BLaER1 treated with 17β-estradiol and CSF1 and Interleukin-3, amounts not matched to agents 10 nM and 100 nM (cell line): ENCODE data around the gene DDX56.

Experiments used
- H3K27ac ChIP-seq, 11 experiments: shearing (Covaris generic); formaldehyde crosslinking; 2 replicates each; pipeline ENCODE4 v1.8.1; 2022
- H3K27me3 ChIP-seq, 11 experiments: shearing (Covaris generic); formaldehyde crosslinking; 2 replicates each; pipeline ENCODE4 v1.8.1; 2022
- H3K36me3 ChIP-seq, 11 experiments: shearing (Covaris generic); formaldehyde crosslinking; 2 replicates each; pipeline ENCODE4 v1.8.1; 2022
- H3K4me1 ChIP-seq, 10 experiments: shearing (Covaris generic); formaldehyde crosslinking; 2 replicates each; pipeline ENCODE4 v1.8.1; 2022
- H3K4me2 ChIP-seq, 11 experiments: shearing (Covaris generic); formaldehyde crosslinking; 2 replicates each; pipeline ENCODE4 v1.8.1; 2022
- H3K4me3 ChIP-seq, 10 experiments: shearing (Covaris generic); formaldehyde crosslinking; 2 replicates each; pipeline ENCODE4 v1.8.1; 2022
- H3K9ac ChIP-seq, 11 experiments: shearing (Covaris generic); formaldehyde crosslinking; 2 replicates each; pipeline ENCODE4 v1.8.1; 2022
- H3K9me3 ChIP-seq, 11 experiments: shearing (Covaris generic); formaldehyde crosslinking; replicated peaks in 1 of 11; 2 replicates each; pipeline ENCODE4 v1.8.1; 2022
- H4K20me1 ChIP-seq, 11 experiments: shearing (Covaris generic); formaldehyde crosslinking; 2 replicates each; pipeline ENCODE4 v1.8.1; 2022
- Cebpa-rat ChIP-seq, 11 experiments: shearing (Covaris generic); IDR thresholded peaks; 2 replicates each; pipeline ENCODE4 v1.8.1; 2022

DDX56 gene, protein sequence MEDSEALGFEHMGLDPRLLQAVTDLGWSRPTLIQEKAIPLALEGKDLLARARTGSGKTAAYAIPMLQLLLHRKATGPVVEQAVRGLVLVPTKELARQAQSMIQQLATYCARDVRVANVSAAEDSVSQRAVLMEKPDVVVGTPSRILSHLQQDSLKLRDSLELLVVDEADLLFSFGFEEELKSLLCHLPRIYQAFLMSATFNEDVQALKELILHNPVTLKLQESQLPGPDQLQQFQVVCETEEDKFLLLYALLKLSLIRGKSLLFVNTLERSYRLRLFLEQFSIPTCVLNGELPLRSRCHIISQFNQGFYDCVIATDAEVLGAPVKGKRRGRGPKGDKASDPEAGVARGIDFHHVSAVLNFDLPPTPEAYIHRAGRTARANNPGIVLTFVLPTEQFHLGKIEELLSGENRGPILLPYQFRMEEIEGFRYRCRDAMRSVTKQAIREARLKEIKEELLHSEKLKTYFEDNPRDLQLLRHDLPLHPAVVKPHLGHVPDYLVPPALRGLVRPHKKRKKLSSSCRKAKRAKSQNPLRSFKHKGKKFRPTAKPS

DNA sequence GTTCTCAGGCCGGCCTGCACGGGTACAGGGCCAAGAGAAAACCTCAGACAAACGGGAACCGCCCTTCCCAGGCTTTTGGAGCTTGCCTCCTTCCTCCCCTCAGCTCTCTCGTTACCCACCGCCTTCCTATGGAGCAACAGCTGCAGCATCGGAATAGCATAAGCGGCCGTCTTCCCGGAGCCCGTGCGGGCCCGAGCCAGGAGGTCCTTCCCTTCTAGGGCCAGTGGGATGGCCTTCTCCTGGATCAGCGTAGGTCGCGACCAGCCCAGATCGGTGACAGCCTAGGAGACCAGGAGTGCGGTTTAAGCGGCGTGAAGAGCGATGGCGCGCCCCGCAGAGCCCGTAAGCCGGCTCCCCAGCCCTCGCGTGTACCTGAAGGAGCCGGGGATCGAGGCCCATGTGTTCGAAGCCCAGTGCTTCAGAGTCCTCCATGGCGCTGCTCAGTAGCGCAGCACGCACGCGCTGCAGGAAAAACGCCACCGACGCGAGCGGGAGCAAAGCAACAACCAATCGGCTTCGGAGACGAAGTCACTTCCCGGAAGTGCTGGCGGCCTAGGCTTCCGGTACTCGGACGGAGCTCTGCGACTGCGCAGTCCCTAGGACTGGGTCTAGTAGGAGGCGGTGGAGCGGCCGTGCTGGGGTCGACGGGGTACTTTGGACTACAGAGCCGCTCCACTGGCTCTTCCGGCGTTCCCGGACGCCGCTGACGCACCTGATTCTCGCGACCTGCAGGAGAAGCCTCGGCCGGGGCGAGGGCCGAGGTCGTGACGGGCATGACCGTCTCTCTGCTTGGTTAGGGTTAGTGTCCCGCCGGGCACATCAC lies at the start of gene DDX56:
Gene DDX56, minus strand, starts transcription at position 445 of the 823 bp plus-strand sequence. Its CDS starts 13 bp downstream, at position 432.
- H3K9me3 ChIP-seq, result no peaks in the 10 kb centered on the region
- H3K27me3 ChIP-seq, result no peaks in the 10 kb centered on the region
- H3K4me2 ChIP-seq, result peak within 1 kb of the TSS; percentile 87 to 98 (median 95)
- peaks cover 24 to 32% (median 28%) of the 10 kb centered on the region in 10 experiments for H3K4me1 ChIP-seq
- H3K4me3 ChIP-seq, result peak within 1 kb of the TSS; percentile 71 to 98 (median 87)
- H3K9ac ChIP-seq, result peak within 1 kb of the TSS; percentile 84 to 96 (median 94)
- peaks cover 63 to 83% (median 72%) of the 10 kb centered on the region in 11 experiments for H3K36me3 ChIP-seq
- TF ChIP-seq Cebpa-rat (IDR thresholded peaks at IDR 0.05), result no peak
- H4K20me1 ChIP-seq, result peaks cover 4 to 52% (median 35%) of the 10 kb centered on the region in 11 experiments; a peak in 17 of 22 replicates
- H3K27ac ChIP-seq, result peak within 1 kb of the TSS; percentile 80 to 95 (median 92)

DNA sequence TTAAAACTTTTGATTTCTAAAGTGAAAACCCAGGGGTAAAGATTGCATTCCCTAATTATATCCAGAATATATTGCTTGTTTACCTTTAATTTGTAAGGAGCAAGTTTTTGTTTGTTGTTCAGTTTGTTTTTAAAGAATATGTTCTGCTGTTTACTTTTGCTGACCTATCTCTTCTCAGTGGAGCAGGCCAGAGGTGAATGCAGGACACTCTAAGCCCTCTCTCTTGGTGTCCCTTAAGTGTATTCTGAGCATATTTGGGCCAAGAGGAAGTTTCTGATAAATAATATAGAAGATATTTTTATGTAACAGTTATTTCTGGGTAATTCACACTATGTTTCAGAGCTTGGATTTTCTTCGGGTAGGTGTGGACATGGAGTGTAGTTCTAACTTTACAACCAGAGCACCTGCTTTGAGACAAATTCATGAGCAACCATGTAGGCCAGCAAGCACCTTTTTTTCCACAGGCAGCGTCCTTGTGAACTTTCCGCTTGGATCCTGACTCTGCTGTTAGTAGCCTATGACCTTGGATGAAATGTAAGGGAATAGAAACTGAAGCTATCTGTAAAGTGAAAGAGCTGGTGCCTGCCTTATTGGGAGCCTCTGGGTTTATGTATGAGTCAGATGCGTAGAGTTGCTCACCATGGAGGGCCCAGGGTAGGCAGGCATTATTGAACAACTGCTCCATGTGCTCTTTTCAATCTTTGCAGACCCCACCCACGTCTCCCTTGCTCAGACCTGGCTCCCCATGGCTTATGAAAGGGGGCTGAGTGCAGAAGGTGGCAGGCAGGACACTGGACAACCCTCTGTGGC lies 48.8 kb upstream of the DDX56 start:
- no peaks in the 10 kb centered on the region for H3K27me3 ChIP-seq
- peaks cover 0 to 97% (median 61%) of the 10 kb centered on the region in 11 experiments; a peak in 19 of 22 replicates for H4K20me1 ChIP-seq
- peak overlapping the region in 4 of 11 experiments; percentile 0 to 49 (median 32); a peak in 3 of 22 replicates for H3K9ac ChIP-seq
- H3K27ac ChIP-seq, result peak overlapping the region in 5 of 11 experiments; percentile 42 to 68 (median 57); a peak in 9 of 22 replicates
- H3K4me3 ChIP-seq, result no peak overlapping the region
- peaks cover 0 to 5% (median 0%) of the 10 kb centered on the region in 11 experiments; a peak in 2 of 22 replicates for H3K9me3 ChIP-seq
- peak overlapping the region in 5 of 11 experiments; percentile 37 to 84 (median 62); a peak in 9 of 22 replicates for H3K4me2 ChIP-seq
- H3K4me1 ChIP-seq, result peaks cover 0 to 93% (median 19%) of the 10 kb centered on the region in 10 experiments; a peak in 13 of 20 replicates
- TF ChIP-seq Cebpa-rat (IDR thresholded peaks at IDR 0.05), result no peak
- peaks cover 42 to 62% (median 47%) of the 10 kb centered on the region in 11 experiments for H3K36me3 ChIP-seq

DNA sequence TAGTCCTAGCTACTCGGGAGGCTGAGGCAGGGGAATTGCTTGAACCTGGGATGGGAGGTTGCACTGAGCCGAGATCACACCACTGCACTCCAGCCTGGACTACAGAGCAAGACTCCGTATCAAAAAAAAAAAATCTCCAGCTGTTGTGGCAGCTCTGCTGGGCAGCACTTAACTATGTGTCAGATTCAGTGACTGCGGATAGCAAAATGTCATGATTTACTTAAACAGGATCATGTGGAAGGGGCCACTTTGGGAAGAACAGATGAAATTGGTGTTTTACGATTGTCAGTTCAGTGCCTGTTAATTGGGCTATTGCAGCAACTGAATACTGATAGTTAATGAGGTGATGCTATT lies 48.0 kb upstream of the DDX56 start:
- no peak for TF ChIP-seq Cebpa-rat (IDR thresholded peaks at IDR 0.05)
- Histone ChIP-seq H3K27me3 (no peaks in the 10 kb centered on the region), H3K36me3 (peaks cover 34 to 54% (median 41%) of the 10 kb centered on the region in 11 experiments), H3K9ac (no peak overlapping the region; a peak in 2 of 22 replicates), H3K4me2 (peak overlapping the region in 7 of 11 experiments; percentile 4 to 84 (median 50); a peak in 11 of 22 replicates), H4K20me1 (peaks cover 0 to 97% (median 65%) of the 10 kb centered on the region in 11 experiments; a peak in 19 of 22 replicates), H3K4me3 (no peak overlapping the region), H3K9me3 (peaks cover 0 to 5% (median 0%) of the 10 kb centered on the region in 11 experiments; a peak in 2 of 22 replicates), H3K4me1 (peaks cover 0 to 92% (median 19%) of the 10 kb centered on the region in 10 experiments; a peak in 13 of 20 replicates), H3K27ac (peak overlapping the region in 4 of 11 experiments; percentile 50 to 68 (median 59); a peak in 6 of 22 replicates)

DNA sequence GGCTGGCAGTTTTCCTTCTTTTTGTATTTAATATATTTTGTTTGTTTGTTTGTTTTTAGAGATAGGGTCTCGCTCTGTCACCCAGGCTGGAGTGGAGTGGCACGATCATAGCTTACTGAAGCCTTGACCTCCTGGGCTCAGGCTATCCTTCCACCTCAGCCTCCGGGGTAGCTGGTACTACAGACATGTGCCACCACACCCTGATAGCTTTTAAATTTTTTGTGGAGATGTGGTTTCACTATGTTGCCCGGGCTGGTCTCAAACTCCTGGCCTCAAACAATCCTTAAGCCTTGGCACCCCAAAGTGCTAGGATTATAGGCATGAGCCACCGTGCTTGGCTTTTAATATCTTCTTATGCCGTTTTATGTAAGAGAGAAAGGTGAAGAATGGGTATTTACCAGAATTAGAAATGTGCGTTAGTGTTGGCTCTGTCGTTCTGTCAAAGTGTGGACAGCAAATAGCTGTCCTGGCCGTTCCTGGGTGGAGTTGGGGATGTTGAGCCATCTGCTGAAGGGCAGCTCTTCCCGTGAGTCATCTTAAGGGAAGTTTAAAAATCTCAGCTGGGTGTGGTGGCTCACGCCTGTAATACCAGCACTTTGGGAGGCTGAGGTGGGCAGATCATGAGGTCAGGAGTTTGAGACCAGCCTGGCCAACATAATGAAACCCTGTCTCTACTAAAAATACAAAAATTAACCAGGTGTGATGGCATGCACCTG lies 47.5 kb upstream of the DDX56 start:
- H3K4me3 ChIP-seq, result no peak overlapping the region
- H3K9ac ChIP-seq, result peak overlapping the region in 2 of 11 experiments; percentile 44 to 58; a peak in 3 of 22 replicates
- H4K20me1 ChIP-seq, result peaks cover under 1 to 94% (median 66%) of the 10 kb centered on the region in 11 experiments; a peak in 19 of 22 replicates
- H3K4me2 ChIP-seq, result peak overlapping the region in 7 of 11 experiments; percentile 4 to 84 (median 50); a peak in 11 of 22 replicates
- peaks cover 29 to 49% (median 36%) of the 10 kb centered on the region in 11 experiments for H3K36me3 ChIP-seq
- H3K27me3 ChIP-seq, result no peaks in the 10 kb centered on the region
- peak overlapping the region in 5 of 11 experiments; percentile 26 to 68 (median 57); a peak in 9 of 22 replicates for H3K27ac ChIP-seq
- TF ChIP-seq Cebpa-rat (IDR thresholded peaks at IDR 0.05), result no peak
- H3K4me1 ChIP-seq, result peaks cover 0 to 89% (median 19%) of the 10 kb centered on the region in 10 experiments; a peak in 13 of 20 replicates
- H3K9me3 ChIP-seq, result peaks cover 0 to 5% (median 0%) of the 10 kb centered on the region in 11 experiments; a peak in 2 of 22 replicates

DNA sequence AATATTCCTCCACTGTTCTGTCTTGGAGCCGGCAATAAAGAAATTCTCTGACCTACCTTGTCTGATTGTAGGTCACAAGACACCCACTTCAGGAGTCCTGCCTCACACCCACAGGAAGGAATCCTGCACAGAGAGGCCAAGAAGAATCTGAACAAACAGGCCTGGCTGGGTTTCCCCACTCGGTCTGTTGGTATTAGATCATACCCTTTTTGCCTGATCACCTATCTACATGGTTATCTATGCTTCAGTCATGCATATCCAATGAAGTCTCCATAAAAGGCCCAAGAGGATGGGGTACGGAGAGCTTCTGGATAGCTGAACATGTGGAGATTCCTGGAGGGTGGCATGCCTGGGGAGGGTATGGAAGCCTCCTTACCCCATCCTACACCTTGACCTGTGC lies 45.0 kb upstream of the DDX56 start:
- no peak for TF ChIP-seq Cebpa-rat (IDR thresholded peaks at IDR 0.05)
- Histone ChIP-seq H3K4me3 (no peak overlapping the region), H3K36me3 (peaks cover 11 to 26% (median 17%) of the 10 kb centered on the region in 11 experiments; a peak in 20 of 22 replicates), H3K27me3 (no peaks in the 10 kb centered on the region), H3K27ac (peak overlapping the region in 2 of 11 experiments; percentile 1 to 17; a peak in 2 of 22 replicates), H3K4me2 (peak overlapping the region in 3 of 11 experiments; percentile 5 to 45 (median 20); a peak in 3 of 22 replicates), H4K20me1 (peaks cover 4 to 96% (median 71%) of the 10 kb centered on the region in 11 experiments; a peak in 19 of 22 replicates), H3K9ac (no peak overlapping the region), H3K9me3 (peaks cover 0 to 5% (median 0%) of the 10 kb centered on the region in 11 experiments; a peak in 2 of 22 replicates), H3K4me1 (peaks cover 0 to 95% (median 33%) of the 10 kb centered on the region in 10 experiments; a peak in 13 of 20 replicates)

DNA sequence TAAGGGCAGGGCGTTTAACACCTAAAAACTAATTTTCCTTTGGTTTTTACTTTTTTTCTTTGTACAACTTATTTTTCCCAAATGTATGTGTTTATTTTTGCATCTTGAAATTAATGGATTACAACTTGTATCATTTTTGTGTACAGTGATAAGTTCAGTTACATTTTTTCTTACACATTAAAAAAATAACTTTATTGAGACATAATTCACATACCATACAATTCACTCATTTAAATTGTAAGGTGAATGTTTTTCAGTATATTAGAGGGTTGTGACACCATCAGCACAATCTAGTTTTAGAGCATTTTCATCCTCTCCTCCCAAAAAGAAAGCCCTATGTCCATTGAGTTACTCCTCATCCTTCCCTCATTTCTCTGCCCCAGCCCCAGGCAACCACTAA lies 44.3 kb upstream of the DDX56 start:
- peaks cover 0 to 93% (median 33%) of the 10 kb centered on the region in 10 experiments; a peak in 13 of 20 replicates for H3K4me1 ChIP-seq
- H3K27ac ChIP-seq, result peak overlapping the region in 2 of 11 experiments; percentile 19 to 35; a peak in 2 of 22 replicates
- peaks cover 4 to 96% (median 72%) of the 10 kb centered on the region in 11 experiments; a peak in 19 of 22 replicates for H4K20me1 ChIP-seq

More for the DNA sequence above, 44.3 kb upstream of the DDX56 start:
- H3K4me2 ChIP-seq, result peak overlapping the region in 2 of 11 experiments; percentile 45 to 46; a peak in 3 of 22 replicates
- TF ChIP-seq Cebpa-rat (IDR thresholded peaks at IDR 0.05), result no peak
- H3K27me3 ChIP-seq, result no peaks in the 10 kb centered on the region
- H3K9me3 ChIP-seq, result peaks cover 0 to 5% (median 0%) of the 10 kb centered on the region in 11 experiments; a peak in 2 of 22 replicates
- H3K36me3 ChIP-seq, result peaks cover 11 to 24% (median 18%) of the 10 kb centered on the region in 11 experiments; a peak in 20 of 22 replicates
- no peak overlapping the region for H3K9ac ChIP-seq
- no peak overlapping the region for H3K4me3 ChIP-seq
